Activated CD8-positive, alpha-beta T cell treated with anti-CD3 and anti-CD28 coated beads for 36 hours (primary cell): ENCODE results near the gene MMP19. TPM values are rescaled to one million over a fixed set of nuclear protein-coding genes. Genes with fewer than 3 reads are reported as not detected.

Experiments used
- ATAC-seq: fragments of 200-7000 bp; cut with Tn5 transposase; one replicate; pipeline ENCODE4 v1.10.0; 2021; ENCODE audit warnings: mild to moderate bottlenecking, moderate library complexity
- CTCF ChIA-PET: fragments of 350-600 bp; sonication (Branson Sonifier 250); formaldehyde crosslinking; loops from one replicate; lab custom pipeline; 2021; ENCODE audit warnings: antibody characterized with exemption; lab: Charles Lee
- POLR2A ChIA-PET: fragments of 350-600 bp; sonication (Branson Sonifier 250); formaldehyde crosslinking; loops from one replicate; lab custom pipeline; 2021; ENCODE audit warnings: antibody characterized with exemption; lab: Charles Lee
- DNase-seq: peaks from one replicate; pipeline ENCODE4 v3.0.0-alpha.2; 2020
- H3K27ac Mint-ChIP-seq: one replicate; pipeline ENCODE4 v1.8.0; 2021; ENCODE audit warnings: mild to moderate bottlenecking, mixed read lengths
- H3K27me3 Mint-ChIP-seq: one replicate; pipeline ENCODE4 v1.8.0; 2021; ENCODE audit warnings: mixed read lengths
- H3K36me3 Mint-ChIP-seq: one replicate; pipeline ENCODE4 v1.8.0; 2021; ENCODE audit warnings: low read depth, mixed read lengths
- H3K4me1 Mint-ChIP-seq: one replicate; pipeline ENCODE4 v1.8.0; 2021; ENCODE audit warnings: low read depth, mixed read lengths
- H3K4me3 Mint-ChIP-seq: one replicate; pipeline ENCODE4 v1.8.0; 2021; ENCODE audit warnings: mild to moderate bottlenecking, moderate library complexity, mixed read lengths
- H3K9me3 Mint-ChIP-seq: one replicate; pipeline ENCODE4 v1.8.0; 2021; ENCODE audit warnings: mixed read lengths
- CTCF ChIP-seq: fragments of 200-600 bp; IDR thresholded peaks from one replicate; pipeline ENCODE4 v1.8.0; 2022; ENCODE audit warnings: antibody characterized with exemption, mild to moderate bottlenecking
- intact Hi-C: fragments of 100-400 bp; cut with micrococcal nuclease; formaldehyde crosslinking; loops from one replicate; pipeline ENCODE4 v1.10.0; 2022
- total RNA-seq, 2 experiments: library from RNA; stranded (reverse); gene quantifications; one replicate each; pipeline ENCODE4 v1.2.3, GENCODE V29; 2021

MMP19 gene
- total RNA-seq: not detected

- H3K4me1 Mint-ChIP-seq: peaks cover 10% of the 10 kb centered on the region
- H3K27ac Mint-ChIP-seq: no peak within 1 kb of the TSS
- H3K27me3 Mint-ChIP-seq: no peaks in the 10 kb centered on the region
- no peak for TF ChIP-seq CTCF
- DNase-seq: no peak
- no peaks in the 10 kb centered on the region for H3K36me3 Mint-ChIP-seq
- H3K9me3 Mint-ChIP-seq: no peaks in the 10 kb centered on the region
- ChIA-PET CTCF (no interaction called here), POLR2A (interaction anchor here (0.9 to 1.1 kb wide), 2 partner anchors 13 to 40 kb away, joined by 3 read pairs; partner anchors contain the start of gene DNAJC14)
- no peak for ATAC-seq
- no peak within 1 kb of the TSS for H3K4me3 Mint-ChIP-seq
- intact Hi-C loops: no loop called here
Observed at GRCh38 chr12:55842681-55843429, at the start of gene MMP19. TSS of gene MMP19 (minus strand) at chr12:55842936. CDS start at chr12:55842830, 106 bp downstream.

GRCh38 chr12:55891310-55891709, 48.6 kb upstream of the MMP19 start:
- ATAC-seq (no peak), DNase-seq (no peak)
- Mint-ChIP-seq H3K27ac (no peak overlapping the region), H3K4me3 (no peak overlapping the region), H3K36me3 (no peaks in the 10 kb centered on the region), H3K9me3 (no peaks in the 10 kb centered on the region), H3K4me1 (no peaks in the 10 kb centered on the region), H3K27me3 (no peaks in the 10 kb centered on the region)
- ChIA-PET CTCF (no interaction called here), POLR2A (no interaction called here)
- no peak for TF ChIP-seq CTCF
- intact Hi-C loops: no loop called here

GRCh38 chr12:55885113-55885512, 42.4 kb upstream of the MMP19 start:
- ChIA-PET POLR2A (no interaction called here), CTCF (interaction anchor here (0.5 to 1.1 kb wide), 2 partner anchors 50 to 280 kb away, joined by 3 to 5 read pairs; no protein-coding TSS in a partner anchor)
- Mint-ChIP-seq H3K27ac (no peak overlapping the region), H3K36me3 (no peaks in the 10 kb centered on the region), H3K9me3 (no peaks in the 10 kb centered on the region), H3K4me3 (no peak overlapping the region), H3K4me1 (peaks cover 7% of the 10 kb centered on the region), H3K27me3 (no peaks in the 10 kb centered on the region)
- no peak for DNase-seq
- intact Hi-C loops: no loop called here
- TF ChIP-seq CTCF: no peak
- ATAC-seq: no peak

GRCh38 chr12:55877824-55878223, 35.1 kb upstream of the MMP19 start:
- Mint-ChIP-seq H3K4me1 (peaks cover 9% of the 10 kb centered on the region), H3K36me3 (peaks cover 9% of the 10 kb centered on the region), H3K27me3 (no peaks in the 10 kb centered on the region), H3K9me3 (peaks cover 9% of the 10 kb centered on the region), H3K27ac (no peak overlapping the region), H3K4me3 (no peak overlapping the region)
- ChIA-PET POLR2A (interaction anchor here (0.9 kb wide), 1 partner anchor 18 kb away, joined by 3 read pairs; no protein-coding TSS in a partner anchor), CTCF (interaction anchor here (1.3 kb wide), 1 partner anchor 221 kb away, joined by 3 read pairs; no protein-coding TSS in a partner anchor)
- intact Hi-C loops: no loop called here
- ATAC-seq (no peak), DNase-seq (no peak)
- no peak for TF ChIP-seq CTCF
